HCT116 (cell line): ENCODE results near the gene SLC8A1. TPM values are rescaled to one million over a fixed set of nuclear protein-coding genes. Genes with fewer than 3 reads are reported as not detected.

Experiments used
- ATAC-seq: fragments of 200-7000 bp; cut with Tn5 transposase; 2 replicates; pipeline ENCODE4 v1.9.1; 2020; ENCODE audit warnings: mild to moderate bottlenecking, moderate library complexity
- BruUV-seq: library from RNA; stranded (reverse); fragments of 400-500 nt; replicated peaks from 2 replicates; lab custom pipeline; 2021; lab: Mats Ljungman, UMichigan
- CTCF ChIA-PET: fragments of 300-600 bp; sonication (Branson Sonifier 250); formaldehyde crosslinking; loops from one replicate; lab custom pipeline; 2021; ENCODE audit warnings: antibody characterized with exemption; lab: Charles Lee
- POLR2A ChIA-PET: fragments of 300-600, 350-600 bp; sonication (Branson Sonifier 250); formaldehyde crosslinking; loops from one replicate; lab custom pipeline; 2021; ENCODE audit warnings: antibody characterized with exemption; lab: Charles Lee
- RAD21 ChIA-PET, 2 experiments: fragments of 300-600 bp; sonication (Branson Sonifier 250); formaldehyde crosslinking; loops; one replicate each; lab custom pipeline; 2023; ENCODE audit warnings: low total read pairs in 2 of 2; ENCODE audit not compliant: uncharacterized antibody in 2 of 2, unreplicated experiment in 2 of 2, low non-redundant PET in 1 of 2; lab: Charles Lee
- DNase-seq: peaks from one replicate; pipeline ENCODE4 v3.0.0-alpha.2; 2010; ENCODE audit warnings: low read depth, low spot score
- H2AFZ ChIP-seq: fragments of 200-600 bp; shearing (Covaris generic), sonication (generic); 2 replicates; pipeline ENCODE4 v1.6.1; 2017; ENCODE audit warnings: low read depth, mixed run types, mixed read lengths, antibody characterized with exemption, low read length; ENCODE audit not compliant: poor library complexity, severe bottlenecking
- H3K27ac ChIP-seq: 2 replicates; pipeline ENCODE4 v1.5.1; 2012; ENCODE audit warnings: low read depth, low read length
- H3K27me3 ChIP-seq: fragments of 200-600 bp; sonication (generic); 2 replicates; pipeline ENCODE4 v1.6.1; 2016; ENCODE audit warnings: mixed run types, low read length, mixed read lengths; ENCODE audit not compliant: insufficient read depth
- H3K36me3 ChIP-seq, 2 experiments: fragments of 200-500 bp in 1 of 2; fragments of 200-600 bp in 1 of 2; sonication (Bioruptor generic) in 1 of 2; sonication (generic) in 1 of 2; 2 replicates each; pipeline versions ENCODE4 v1.5.1 to v1.6.1; 2014 to 2016; ENCODE audit warnings: low read length in 2 of 2, inconsistent platforms in 1 of 2, mixed read lengths in 1 of 2, mixed run types in 1 of 2; ENCODE audit not compliant: insufficient read depth in 2 of 2, control insufficient read depth in 1 of 2
- H3K4me1 ChIP-seq, 2 experiments: fragments of 200-600 bp in 1 of 2; sonication (generic) in 1 of 2; 2 replicates each; pipeline versions ENCODE4 v1.5.1 to v1.6.1; 2012 to 2017; ENCODE audit warnings: low read length in 2 of 2, inconsistent platforms in 1 of 2, mild to moderate bottlenecking in 1 of 2, mixed read lengths in 1 of 2, mixed run types in 1 of 2, moderate library complexity in 1 of 2; ENCODE audit not compliant: insufficient read depth in 2 of 2, control insufficient read depth in 1 of 2
- H3K4me2 ChIP-seq: fragments of 200-600 bp; sonication (generic); 2 replicates; pipeline ENCODE4 v1.6.1; 2017; ENCODE audit warnings: mixed run types, low read length, mixed read lengths
- H3K4me3 ChIP-seq, 2 experiments: fragments of 200-600 bp in 1 of 2; sonication (generic) in 1 of 2; replicated peaks in 1 of 2; 2 replicates each; pipeline ENCODE4 v1.5.1; 2011 to 2016; ENCODE audit warnings: low read length in 2 of 2, control low read depth in 1 of 2, low read depth in 1 of 2, mild to moderate bottlenecking in 1 of 2, mixed read lengths in 1 of 2, mixed run types in 1 of 2
- H3K79me2 ChIP-seq: fragments of 200-600 bp; sonication (generic); 2 replicates; pipeline ENCODE4 v1.6.1; 2017; ENCODE audit warnings: mild to moderate bottlenecking, mixed run types, low read length, moderate library complexity, mixed read lengths; ENCODE audit not compliant: insufficient read depth
- H3K9ac ChIP-seq: fragments of 200-600 bp; sonication (generic); 2 replicates; pipeline ENCODE4 v1.6.1; 2016; ENCODE audit warnings: low read length, mixed read lengths
- H3K9me2 ChIP-seq: fragments of 200-600 bp; sonication (generic), shearing (Covaris generic); 2 replicates; pipeline ENCODE4 v1.6.1; 2017; ENCODE audit warnings: mixed run types, mild to moderate bottlenecking, moderate library complexity; ENCODE audit not compliant: insufficient read depth
- H3K9me3 ChIP-seq, 2 experiments: fragments of 200-500 bp in 1 of 2; fragments of 200-600 bp in 1 of 2; sonication (Bioruptor generic) in 1 of 2; sonication (generic) in 1 of 2; 2 replicates each; pipeline ENCODE4 v1.6.1; 2014 to 2017; ENCODE audit warnings: low read length in 2 of 2, mixed read lengths in 2 of 2, inconsistent platforms in 1 of 2, low read depth in 1 of 2, mild to moderate bottlenecking in 1 of 2, mixed run types in 1 of 2, moderate library complexity in 1 of 2; ENCODE audit not compliant: control insufficient read depth in 1 of 2, insufficient read depth in 1 of 2
- H4K20me1 ChIP-seq: fragments of 200-600 bp; sonication (generic), shearing (Covaris generic); 2 replicates; pipeline ENCODE4 v1.6.1; 2017; ENCODE audit warnings: mixed run types, mild to moderate bottlenecking, moderate library complexity; ENCODE audit not compliant: insufficient read depth
- CBX3 ChIP-seq: IDR thresholded peaks from 2 replicates; pipeline ENCODE4 v1.6.1; 2012; ENCODE audit warnings: low read depth
- CEBPB ChIP-seq: IDR thresholded peaks from 2 replicates; pipeline ENCODE4 v1.6.1; 2012; ENCODE audit warnings: low read depth
- EZH2 ChIP-seq: fragments of 200-600 bp; sonication (generic); IDR thresholded peaks from 2 replicates; pipeline ENCODE4 v1.6.1; 2017; ENCODE audit warnings: antibody characterized with exemption, mixed run types
- EZH2phosphoT487 ChIP-seq: fragments of 200-600 bp; IDR thresholded peaks from 2 replicates; pipeline ENCODE4 v1.6.1; 2018; ENCODE audit warnings: antibody characterized with exemption, borderline replicate concordance
- POLR2AphosphoS5 ChIP-seq: IDR thresholded peaks from 2 replicates; pipeline ENCODE4 v1.6.1; 2011; ENCODE audit warnings: mild to moderate bottlenecking, low read depth, low read length, moderate library complexity
- RAD21 ChIP-seq: IDR thresholded peaks from 2 replicates; pipeline ENCODE4 v1.6.1; 2012; ENCODE audit warnings: low read depth, mild to moderate bottlenecking
- SIN3A ChIP-seq: IDR thresholded peaks from 2 replicates; pipeline ENCODE4 v1.6.1; 2012; ENCODE audit warnings: low read depth
- SP1 ChIP-seq: IDR thresholded peaks from 2 replicates; pipeline ENCODE4 v1.6.1; 2012; ENCODE audit warnings: low read depth
- SRF ChIP-seq: IDR thresholded peaks from 2 replicates; pipeline ENCODE4 v1.6.1; 2012; ENCODE audit warnings: low read depth
- TCF7L2 ChIP-seq: IDR thresholded peaks from 2 replicates; pipeline ENCODE4 v1.7.0; 2011; ENCODE audit warnings: borderline replicate concordance, inconsistent platforms; ENCODE audit not compliant: insufficient read depth, insufficient read length; ENCODE audit errors: extremely low read depth
- YY1 ChIP-seq: IDR thresholded peaks from 2 replicates; pipeline ENCODE4 v1.6.1; 2011; ENCODE audit warnings: low read length, low read depth, moderate library complexity, mild to moderate bottlenecking; ENCODE audit not compliant: insufficient replicate concordance; ENCODE audit errors: extremely low read depth
- ZFX ChIP-seq: fragments of 450-650 bp; IDR thresholded peaks from 2 replicates; pipeline ENCODE4 v1.6.1; 2017
- ZNF274 ChIP-seq: fragments of 200-500 bp; sonication (Bioruptor generic); IDR thresholded peaks from 2 replicates; pipeline ENCODE4 v1.6.1; 2014; ENCODE audit warnings: mild to moderate bottlenecking, low read depth, low read length, inconsistent platforms
- intact Hi-C: fragments of 100-400 bp; cut with micrococcal nuclease; formaldehyde crosslinking; loops from 2 replicates; pipeline ENCODE4 v1.10.0; 2022
- total RNA-seq: library from RNA; stranded (reverse); gene quantifications from one replicate; pipeline ENCODE4 v1.2.1, GENCODE V29; 2021; ENCODE audit not compliant: unreplicated experiment
- TF ChIP-seq, protein P1 (sequence below): IDR thresholded peaks from 2 replicates; pipeline ENCODE4 v1.6.1; 2011; ENCODE audit warnings: mild to moderate bottlenecking, low read length, moderate library complexity; ENCODE audit not compliant: insufficient replicate concordance; ENCODE audit errors: extremely low read depth
- TF ChIP-seq, protein P2 (sequence below), 3 experiments: fragments of 200-600 bp in 1 of 3; sonication (generic) in 1 of 3; IDR thresholded peaks in 2 of 3; conservative IDR thresholded peaks in 1 of 3; 2 replicates each; pipeline ENCODE4 v1.5.1; 2012 to 2017; ENCODE audit warnings: low read depth in 2 of 3, low read length in 2 of 3, antibody characterized with exemption in 1 of 3, borderline replicate concordance in 1 of 3, control low read depth in 1 of 3, mild to moderate bottlenecking in 1 of 3, mixed read lengths in 1 of 3, mixed run types in 1 of 3, moderate library complexity in 1 of 3; ENCODE audit not compliant: insufficient read depth in 1 of 3
- TF ChIP-seq, protein P3 (sequence below): IDR thresholded peaks from 2 replicates; pipeline ENCODE4 v1.6.1; 2012; ENCODE audit warnings: low read depth

The SLC8A1 gene
- total RNA-seq, 1 experiment from 2014 or later, result 0.07 TPM

DNA sequence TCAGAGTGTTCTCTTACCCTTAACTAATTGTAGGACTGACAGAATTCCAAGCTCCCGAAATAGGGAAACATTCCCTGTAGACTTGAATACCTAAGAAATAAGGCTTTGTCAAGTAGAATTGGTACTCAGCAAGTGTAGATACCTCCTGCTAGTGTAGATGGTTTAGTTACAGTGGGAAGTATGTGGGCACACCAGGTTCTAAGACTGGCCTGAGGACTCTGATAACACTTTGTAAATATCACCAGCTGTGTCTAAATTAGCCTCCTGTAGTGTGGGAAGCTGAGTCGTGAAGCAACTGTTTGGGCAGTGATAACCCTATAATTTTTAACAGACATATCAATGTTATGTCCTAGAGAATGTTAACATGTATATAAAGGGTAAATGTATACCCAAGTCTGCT lies 304.5 kb downstream of the SLC8A1 start:
- Histone ChIP-seq H3K36me3 (no peaks in the 10 kb centered on the region), H3K27ac (no peak overlapping the region), H4K20me1 (no peaks in the 10 kb centered on the region), H3K4me1 (no peaks in the 10 kb centered on the region), H3K9me3 (no peaks in the 10 kb centered on the region), H3K9ac (no peak overlapping the region), H3K79me2 (no peaks in the 10 kb centered on the region), H3K9me2 (no peaks in the 10 kb centered on the region), H3K4me2 (no peak overlapping the region), H3K27me3 (peaks cover 18% of the 10 kb centered on the region; the same call in 1 of the 2 replicates), H3K4me3 (no peak overlapping the region), H2AFZ (no peak overlapping the region)
- ChIA-PET CTCF (no interaction called here), POLR2A (no interaction called here), RAD21 (no interaction called here)
- TF ChIP-seq TCF7L2 (no peak), EZH2phosphoT487 (no peak), SP1 (no peak), POLR2AphosphoS5 (no peak), CBX3 (no peak), RAD21 (no peak), YY1 (no peak), SRF (no peak), EZH2 (no peak), CEBPB (no peak), ZNF274 (no peak), ZFX (no peak), SIN3A (no peak)
- TF ChIP-seq, protein P1, sequence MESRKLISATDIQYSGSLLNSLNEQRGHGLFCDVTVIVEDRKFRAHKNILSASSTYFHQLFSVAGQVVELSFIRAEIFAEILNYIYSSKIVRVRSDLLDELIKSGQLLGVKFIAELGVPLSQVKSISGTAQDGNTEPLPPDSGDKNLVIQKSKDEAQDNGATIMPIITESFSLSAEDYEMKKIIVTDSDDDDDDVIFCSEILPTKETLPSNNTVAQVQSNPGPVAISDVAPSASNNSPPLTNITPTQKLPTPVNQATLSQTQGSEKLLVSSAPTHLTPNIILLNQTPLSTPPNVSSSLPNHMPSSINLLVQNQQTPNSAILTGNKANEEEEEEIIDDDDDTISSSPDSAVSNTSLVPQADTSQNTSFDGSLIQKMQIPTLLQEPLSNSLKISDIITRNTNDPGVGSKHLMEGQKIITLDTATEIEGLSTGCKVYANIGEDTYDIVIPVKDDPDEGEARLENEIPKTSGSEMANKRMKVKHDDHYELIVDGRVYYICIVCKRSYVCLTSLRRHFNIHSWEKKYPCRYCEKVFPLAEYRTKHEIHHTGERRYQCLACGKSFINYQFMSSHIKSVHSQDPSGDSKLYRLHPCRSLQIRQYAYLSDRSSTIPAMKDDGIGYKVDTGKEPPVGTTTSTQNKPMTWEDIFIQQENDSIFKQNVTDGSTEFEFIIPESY, result no peak
- TF ChIP-seq, protein P2, sequence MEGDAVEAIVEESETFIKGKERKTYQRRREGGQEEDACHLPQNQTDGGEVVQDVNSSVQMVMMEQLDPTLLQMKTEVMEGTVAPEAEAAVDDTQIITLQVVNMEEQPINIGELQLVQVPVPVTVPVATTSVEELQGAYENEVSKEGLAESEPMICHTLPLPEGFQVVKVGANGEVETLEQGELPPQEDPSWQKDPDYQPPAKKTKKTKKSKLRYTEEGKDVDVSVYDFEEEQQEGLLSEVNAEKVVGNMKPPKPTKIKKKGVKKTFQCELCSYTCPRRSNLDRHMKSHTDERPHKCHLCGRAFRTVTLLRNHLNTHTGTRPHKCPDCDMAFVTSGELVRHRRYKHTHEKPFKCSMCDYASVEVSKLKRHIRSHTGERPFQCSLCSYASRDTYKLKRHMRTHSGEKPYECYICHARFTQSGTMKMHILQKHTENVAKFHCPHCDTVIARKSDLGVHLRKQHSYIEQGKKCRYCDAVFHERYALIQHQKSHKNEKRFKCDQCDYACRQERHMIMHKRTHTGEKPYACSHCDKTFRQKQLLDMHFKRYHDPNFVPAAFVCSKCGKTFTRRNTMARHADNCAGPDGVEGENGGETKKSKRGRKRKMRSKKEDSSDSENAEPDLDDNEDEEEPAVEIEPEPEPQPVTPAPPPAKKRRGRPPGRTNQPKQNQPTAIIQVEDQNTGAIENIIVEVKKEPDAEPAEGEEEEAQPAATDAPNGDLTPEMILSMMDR (IDR thresholded peaks at IDR 0.05 in 2 of 3, conservative IDR thresholded peaks at IDR 0.05 in 1 of 3; ENCODE audit: borderline replicate concordance in 1 of 3, insufficient read depth in 1 of 3, low read depth in 2 of 3, low read length in 2 of 3), result no peak
- TF ChIP-seq, protein P3, sequence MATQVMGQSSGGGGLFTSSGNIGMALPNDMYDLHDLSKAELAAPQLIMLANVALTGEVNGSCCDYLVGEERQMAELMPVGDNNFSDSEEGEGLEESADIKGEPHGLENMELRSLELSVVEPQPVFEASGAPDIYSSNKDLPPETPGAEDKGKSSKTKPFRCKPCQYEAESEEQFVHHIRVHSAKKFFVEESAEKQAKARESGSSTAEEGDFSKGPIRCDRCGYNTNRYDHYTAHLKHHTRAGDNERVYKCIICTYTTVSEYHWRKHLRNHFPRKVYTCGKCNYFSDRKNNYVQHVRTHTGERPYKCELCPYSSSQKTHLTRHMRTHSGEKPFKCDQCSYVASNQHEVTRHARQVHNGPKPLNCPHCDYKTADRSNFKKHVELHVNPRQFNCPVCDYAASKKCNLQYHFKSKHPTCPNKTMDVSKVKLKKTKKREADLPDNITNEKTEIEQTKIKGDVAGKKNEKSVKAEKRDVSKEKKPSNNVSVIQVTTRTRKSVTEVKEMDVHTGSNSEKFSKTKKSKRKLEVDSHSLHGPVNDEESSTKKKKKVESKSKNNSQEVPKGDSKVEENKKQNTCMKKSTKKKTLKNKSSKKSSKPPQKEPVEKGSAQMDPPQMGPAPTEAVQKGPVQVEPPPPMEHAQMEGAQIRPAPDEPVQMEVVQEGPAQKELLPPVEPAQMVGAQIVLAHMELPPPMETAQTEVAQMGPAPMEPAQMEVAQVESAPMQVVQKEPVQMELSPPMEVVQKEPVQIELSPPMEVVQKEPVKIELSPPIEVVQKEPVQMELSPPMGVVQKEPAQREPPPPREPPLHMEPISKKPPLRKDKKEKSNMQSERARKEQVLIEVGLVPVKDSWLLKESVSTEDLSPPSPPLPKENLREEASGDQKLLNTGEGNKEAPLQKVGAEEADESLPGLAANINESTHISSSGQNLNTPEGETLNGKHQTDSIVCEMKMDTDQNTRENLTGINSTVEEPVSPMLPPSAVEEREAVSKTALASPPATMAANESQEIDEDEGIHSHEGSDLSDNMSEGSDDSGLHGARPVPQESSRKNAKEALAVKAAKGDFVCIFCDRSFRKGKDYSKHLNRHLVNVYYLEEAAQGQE, result no peak
- no peak for ATAC-seq
- no TSS peak for BruUV-seq
- no peak for DNase-seq
- intact Hi-C loops, result no loop called here
